Activated T-cell treated with anti-CD3 and anti-CD28 coated beads, Interleukin-2, amount 50 U/mL, for 72 hours (primary cell): ENCODE measurements around the gene C13orf46. TPM values are rescaled to one million over a fixed set of nuclear protein-coding genes. Genes with fewer than 3 reads are reported as not detected.

Experiments used
- ATAC-seq, 2 donors: fragments of 150-1000 bp; cut with Tn5 transposase; replicated peaks in 1 of 2; 2 replicates each; pipeline ENCODE4 v1.10.0; 2021; ENCODE audit warnings: moderate library complexity in 2 of 2, mild to moderate bottlenecking in 1 of 2
- DNase-seq, 2 donors: peaks; one replicate each; pipeline ENCODE4 v3.0.0; 2021 to 2022; ENCODE audit warnings: mixed read lengths in 1 of 2
- H3K27ac Mint-ChIP-seq: one replicate; pipeline ENCODE4 v1.8.0; 2022; ENCODE audit warnings: mild to moderate bottlenecking, moderate library complexity, mixed read lengths
- H3K27me3 Mint-ChIP-seq: one replicate; pipeline ENCODE4 v1.8.0; 2022; ENCODE audit warnings: low read depth, mixed read lengths
- H3K36me3 Mint-ChIP-seq, 2 donors: one replicate each; pipeline ENCODE4 v1.8.0; 2022; ENCODE audit warnings: mixed read lengths in 2 of 2, mild to moderate bottlenecking in 1 of 2; ENCODE audit not compliant: insufficient read depth in 2 of 2
- H3K4me1 Mint-ChIP-seq: one replicate; pipeline ENCODE4 v1.8.0; 2022; ENCODE audit warnings: low read depth, mixed read lengths
- H3K4me3 Mint-ChIP-seq, 2 donors: one replicate each; pipeline ENCODE4 v1.8.0; 2022; ENCODE audit warnings: mild to moderate bottlenecking in 2 of 2, mixed read lengths in 2 of 2, moderate library complexity in 2 of 2
- H3K9me3 Mint-ChIP-seq, 2 donors: one replicate each; pipeline ENCODE4 v1.8.0; 2022; ENCODE audit warnings: mixed read lengths in 2 of 2
- total RNA-seq, 2 donors: library from RNA; stranded (reverse); gene quantifications; one replicate each; pipeline ENCODE4 v1.2.3, GENCODE V29; 2022

The C13orf46 gene
- total RNA-seq, 2 donors from 2014 or later = 4.6 to 6.9 TPM

GRCh38 chr13:113968463-113969310 lies 5.2 kb downstream of the C13orf46 start:
- Mint-ChIP-seq H3K27ac (no peak overlapping the region), H3K36me3 (peaks cover 0 to 1% of the 10 kb centered on the region in 2 donors), H3K9me3 (no peaks in the 10 kb centered on the region), H3K27me3 (no peaks in the 10 kb centered on the region), H3K4me3 (no peak overlapping the region), H3K4me1 (no peaks in the 10 kb centered on the region)
- DNase-seq = no peak
- no peak for ATAC-seq

- no peaks in the 10 kb centered on the region for H3K9me3 Mint-ChIP-seq
- peaks cover 0 to 1% of the 10 kb centered on the region in 2 donors for H3K36me3 Mint-ChIP-seq
- DNase-seq (no peak), ATAC-seq (no peak)
- no peak overlapping the region for H3K4me3 Mint-ChIP-seq
- no peak overlapping the region for H3K27ac Mint-ChIP-seq
- no peaks in the 10 kb centered on the region for H3K4me1 Mint-ChIP-seq
- no peaks in the 10 kb centered on the region for H3K27me3 Mint-ChIP-seq
Observed at GRCh38 chr13:113967729-113968462, 6.0 kb downstream of the C13orf46 start.

- Mint-ChIP-seq H3K4me1 (no peaks in the 10 kb centered on the region), H3K9me3 (no peaks in the 10 kb centered on the region), H3K27me3 (no peaks in the 10 kb centered on the region), H3K27ac (no peak overlapping the region), H3K36me3 (peaks cover 0 to 1% of the 10 kb centered on the region in 2 donors), H3K4me3 (no peak overlapping the region)
- DNase-seq = no peak
- ATAC-seq = no peak
Observed at GRCh38 chr13:113967206-113967720, 6.6 kb downstream of the C13orf46 start.

GRCh38 chr13:113965968-113966884 lies 7.7 kb downstream of the C13orf46 start:
- peaks cover 0 to 1% of the 10 kb centered on the region in 2 donors for H3K36me3 Mint-ChIP-seq

GRCh38 chr13:113965383-113965874 lies 8.4 kb downstream of the C13orf46 start:
- Mint-ChIP-seq H3K27me3 (no peaks in the 10 kb centered on the region), H3K4me1 (no peaks in the 10 kb centered on the region), H3K36me3 (peaks cover 2 to 3% of the 10 kb centered on the region in 2 donors), H3K4me3 (no peak overlapping the region), H3K9me3 (peaks cover 2% of the 10 kb centered on the region in 2 donors), H3K27ac (no peak overlapping the region)
- ATAC-seq (no peak), DNase-seq (no peak)

More at GRCh38 chr13:113965968-113966884, 7.7 kb downstream of the C13orf46 start:
- Mint-ChIP-seq H3K4me1 (no peaks in the 10 kb centered on the region), H3K4me3 (no peak overlapping the region), H3K27ac (no peak overlapping the region), H3K9me3 (no peaks in the 10 kb centered on the region), H3K27me3 (no peaks in the 10 kb centered on the region)
- DNase-seq = no peak
- ATAC-seq = no peak

GRCh38 chr13:113964251-113964995 lies 9.5 kb downstream of the C13orf46 start:
- no peak for DNase-seq

GRCh38 chr13:113963376-113963775 lies 10.5 kb downstream of the C13orf46 start:
- no peak for DNase-seq
- Mint-ChIP-seq H3K4me3 (no peak overlapping the region), H3K36me3 (peaks cover 10 to 15% of the 10 kb centered on the region in 2 donors), H3K27ac (no peak overlapping the region), H3K9me3 (peaks cover 4 to 9% of the 10 kb centered on the region in 2 donors), H3K27me3 (no peaks in the 10 kb centered on the region), H3K4me1 (peaks cover 7% of the 10 kb centered on the region)
- no peak for ATAC-seq

More at GRCh38 chr13:113964251-113964995, 9.5 kb downstream of the C13orf46 start:
- H3K4me3 Mint-ChIP-seq = no peak overlapping the region
- peaks cover 5 to 8% of the 10 kb centered on the region in 2 donors for H3K36me3 Mint-ChIP-seq
- H3K4me1 Mint-ChIP-seq = peaks cover under 1% of the 10 kb centered on the region
- no peak overlapping the region for H3K27ac Mint-ChIP-seq
- peaks cover 4% of the 10 kb centered on the region in 2 donors for H3K9me3 Mint-ChIP-seq
- H3K27me3 Mint-ChIP-seq = no peaks in the 10 kb centered on the region
- no peak for ATAC-seq

GRCh38 chr13:113962975-113963374 lies 10.9 kb downstream of the C13orf46 start:
- Mint-ChIP-seq H3K4me3 (no peak overlapping the region), H3K27me3 (no peaks in the 10 kb centered on the region), H3K9me3 (peaks cover 4 to 9% of the 10 kb centered on the region in 2 donors), H3K36me3 (peaks cover 10 to 19% of the 10 kb centered on the region in 2 donors), H3K4me1 (peaks cover 7% of the 10 kb centered on the region), H3K27ac (no peak overlapping the region)
- DNase-seq (no peak), ATAC-seq (no peak)

GRCh38 chr13:113962386-113962785 lies 11.5 kb downstream of the C13orf46 start:
- Mint-ChIP-seq H3K27ac (no peak overlapping the region), H3K27me3 (no peaks in the 10 kb centered on the region), H3K4me3 (no peak overlapping the region), H3K36me3 (peaks cover 10 to 20% of the 10 kb centered on the region in 2 donors), H3K9me3 (peaks cover 4 to 9% of the 10 kb centered on the region in 2 donors), H3K4me1 (peaks cover 7% of the 10 kb centered on the region)
- ATAC-seq = no peak
- DNase-seq = no peak

GRCh38 chr13:113960276-113960948 lies 13.5 kb downstream of the C13orf46 start:
- H3K4me1 Mint-ChIP-seq = peaks cover 7% of the 10 kb centered on the region
- no peak overlapping the region for H3K4me3 Mint-ChIP-seq
- ATAC-seq (no peak), DNase-seq (no peak)
- no peak overlapping the region for H3K27ac Mint-ChIP-seq
- H3K27me3 Mint-ChIP-seq = no peaks in the 10 kb centered on the region
- H3K9me3 Mint-ChIP-seq = peaks cover 4 to 9% of the 10 kb centered on the region in 2 donors
- H3K36me3 Mint-ChIP-seq = peaks cover 10 to 24% of the 10 kb centered on the region in 2 donors

GRCh38 chr13:113959198-113959597 lies 14.7 kb downstream of the C13orf46 start:
- ATAC-seq (no peak), DNase-seq (no peak)
- Mint-ChIP-seq H3K27me3 (no peaks in the 10 kb centered on the region), H3K36me3 (peaks cover 10 to 28% of the 10 kb centered on the region in 2 donors), H3K9me3 (peaks cover 8 to 9% of the 10 kb centered on the region in 2 donors), H3K27ac (peak overlapping the region; percentile 45), H3K4me1 (peaks cover 7% of the 10 kb centered on the region), H3K4me3 (no peak overlapping the region)
